Tibial nerve (tissue), 3 donors: Measurements from ENCODE around the gene SNAP29.

Experiments
- POLR2A ChIP-seq, 2 donors: fragments of 450-650 bp; IDR thresholded peaks; one replicate each; pipeline ENCODE4 v1.6.1; 2017; ENCODE audit warnings: antibody characterized with exemption in 2 of 2, mild to moderate bottlenecking in 2 of 2, moderate library complexity in 2 of 2
- TF ChIP-seq, protein P1 (sequence below), 5 experiments: fragments of 200-600 bp in 3 of 5; fragments of 450-650 bp in 2 of 5; sonication (generic) in 3 of 5; IDR thresholded peaks; one replicate each; pipeline ENCODE4 v1.5.1; 2016 to 2019; ENCODE audit warnings: antibody characterized with exemption in 5 of 5, mild to moderate bottlenecking in 3 of 5, moderate library complexity in 2 of 5

DNA sequence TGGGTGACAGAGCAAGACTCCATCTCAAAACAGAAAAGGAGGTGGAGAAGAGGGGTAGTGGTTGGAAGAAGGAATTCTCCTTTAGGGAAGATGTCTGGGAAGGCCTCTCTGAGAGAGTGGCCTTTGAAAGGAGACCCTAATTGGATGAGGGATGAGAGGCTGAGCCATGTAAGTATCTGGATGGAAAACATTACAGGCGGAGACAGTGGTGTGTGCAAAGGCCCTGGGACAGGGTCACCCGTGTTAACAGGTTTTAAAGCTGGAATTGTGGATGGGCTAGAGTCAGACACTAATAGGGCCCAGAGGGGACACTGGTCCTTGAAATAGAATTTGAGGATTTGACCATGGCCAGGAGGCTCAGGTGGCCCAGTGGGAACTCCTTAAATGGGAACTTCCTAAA lies 10.4 kb downstream of the SNAP29 start:
- TF ChIP-seq, protein P1, sequence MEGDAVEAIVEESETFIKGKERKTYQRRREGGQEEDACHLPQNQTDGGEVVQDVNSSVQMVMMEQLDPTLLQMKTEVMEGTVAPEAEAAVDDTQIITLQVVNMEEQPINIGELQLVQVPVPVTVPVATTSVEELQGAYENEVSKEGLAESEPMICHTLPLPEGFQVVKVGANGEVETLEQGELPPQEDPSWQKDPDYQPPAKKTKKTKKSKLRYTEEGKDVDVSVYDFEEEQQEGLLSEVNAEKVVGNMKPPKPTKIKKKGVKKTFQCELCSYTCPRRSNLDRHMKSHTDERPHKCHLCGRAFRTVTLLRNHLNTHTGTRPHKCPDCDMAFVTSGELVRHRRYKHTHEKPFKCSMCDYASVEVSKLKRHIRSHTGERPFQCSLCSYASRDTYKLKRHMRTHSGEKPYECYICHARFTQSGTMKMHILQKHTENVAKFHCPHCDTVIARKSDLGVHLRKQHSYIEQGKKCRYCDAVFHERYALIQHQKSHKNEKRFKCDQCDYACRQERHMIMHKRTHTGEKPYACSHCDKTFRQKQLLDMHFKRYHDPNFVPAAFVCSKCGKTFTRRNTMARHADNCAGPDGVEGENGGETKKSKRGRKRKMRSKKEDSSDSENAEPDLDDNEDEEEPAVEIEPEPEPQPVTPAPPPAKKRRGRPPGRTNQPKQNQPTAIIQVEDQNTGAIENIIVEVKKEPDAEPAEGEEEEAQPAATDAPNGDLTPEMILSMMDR (IDR thresholded peaks at IDR 0.05) = no peak
- no peak for TF ChIP-seq POLR2A (IDR thresholded peaks at IDR 0.05)
